ENCODE data around the gene TNP2. TPM values are rescaled to one million over a fixed set of nuclear protein-coding genes. Genes with fewer than 3 reads are reported as not detected.

The TNP2 gene
- total RNA-seq, 1 donor from 2014 or later, result not detected

DNA sequence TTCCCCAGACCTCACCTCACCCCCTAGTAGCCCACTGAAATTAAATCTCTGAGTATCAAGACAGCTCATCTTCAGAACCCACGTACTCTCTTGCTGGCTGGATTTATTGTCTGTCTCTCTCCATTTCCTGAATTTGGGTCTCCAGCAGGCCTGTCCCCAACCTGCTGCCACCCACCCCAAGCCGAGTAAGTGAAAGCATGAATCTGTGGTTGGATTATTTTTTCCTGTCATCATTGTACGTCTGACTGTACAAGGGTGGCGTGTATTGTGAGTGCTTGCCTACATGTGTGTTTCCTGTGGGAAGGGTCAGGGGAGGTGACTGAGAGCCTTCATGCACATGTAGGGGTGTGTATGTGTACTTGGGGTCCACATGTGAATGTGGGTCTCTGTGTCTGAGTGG lies 5.4 kb downstream of the TNP2 start:
- Histone ChIP-seq H3K36me3 (no peaks in the 10 kb centered on the region), H3K27me3 (no peaks in the 10 kb centered on the region), H3K4me3 (no peak overlapping the region), H3K9me3 (no peaks in the 10 kb centered on the region), H3K4me1 (peaks cover 9% of the 10 kb centered on the region), H3K27ac (no peak overlapping the region)
- TF ChIP-seq, protein P1, sequence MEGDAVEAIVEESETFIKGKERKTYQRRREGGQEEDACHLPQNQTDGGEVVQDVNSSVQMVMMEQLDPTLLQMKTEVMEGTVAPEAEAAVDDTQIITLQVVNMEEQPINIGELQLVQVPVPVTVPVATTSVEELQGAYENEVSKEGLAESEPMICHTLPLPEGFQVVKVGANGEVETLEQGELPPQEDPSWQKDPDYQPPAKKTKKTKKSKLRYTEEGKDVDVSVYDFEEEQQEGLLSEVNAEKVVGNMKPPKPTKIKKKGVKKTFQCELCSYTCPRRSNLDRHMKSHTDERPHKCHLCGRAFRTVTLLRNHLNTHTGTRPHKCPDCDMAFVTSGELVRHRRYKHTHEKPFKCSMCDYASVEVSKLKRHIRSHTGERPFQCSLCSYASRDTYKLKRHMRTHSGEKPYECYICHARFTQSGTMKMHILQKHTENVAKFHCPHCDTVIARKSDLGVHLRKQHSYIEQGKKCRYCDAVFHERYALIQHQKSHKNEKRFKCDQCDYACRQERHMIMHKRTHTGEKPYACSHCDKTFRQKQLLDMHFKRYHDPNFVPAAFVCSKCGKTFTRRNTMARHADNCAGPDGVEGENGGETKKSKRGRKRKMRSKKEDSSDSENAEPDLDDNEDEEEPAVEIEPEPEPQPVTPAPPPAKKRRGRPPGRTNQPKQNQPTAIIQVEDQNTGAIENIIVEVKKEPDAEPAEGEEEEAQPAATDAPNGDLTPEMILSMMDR (IDR thresholded peaks at IDR 0.05), result no peak
- intact Hi-C loops (cut with DNase I), result no loop called here
- ATAC-seq (no peak), DNase-seq (no peak)

DNA sequence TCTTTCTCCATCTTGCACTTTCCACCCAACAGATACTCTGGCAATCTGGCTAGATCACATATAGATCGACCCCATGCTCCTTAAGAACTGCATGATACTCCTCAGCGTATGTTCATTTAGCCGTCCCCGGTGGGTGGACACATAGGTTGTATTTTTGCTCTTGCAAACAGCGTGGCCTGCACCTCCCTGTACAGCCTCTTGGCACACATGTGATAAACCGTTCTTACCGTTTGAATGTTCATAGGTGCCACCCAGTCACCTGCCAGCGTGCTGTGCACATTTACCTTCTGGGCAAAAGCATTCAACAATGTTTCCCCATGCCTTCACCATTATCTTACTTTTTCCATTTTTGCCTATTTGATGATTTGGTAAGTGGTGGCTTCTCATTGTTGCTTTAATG lies 6.2 kb downstream of the TNP2 start:
- Histone ChIP-seq H3K27me3 (no peaks in the 10 kb centered on the region), H3K36me3 (no peaks in the 10 kb centered on the region), H3K4me1 (peaks cover 13% of the 10 kb centered on the region), H3K27ac (no peak overlapping the region), H3K9me3 (no peaks in the 10 kb centered on the region), H3K4me3 (no peak overlapping the region)
- ATAC-seq, result no peak
- intact Hi-C loops (cut with DNase I), result no loop called here
- DNase-seq, result no peak
- TF ChIP-seq, protein P1 (IDR thresholded peaks at IDR 0.05), result no peak

DNA sequence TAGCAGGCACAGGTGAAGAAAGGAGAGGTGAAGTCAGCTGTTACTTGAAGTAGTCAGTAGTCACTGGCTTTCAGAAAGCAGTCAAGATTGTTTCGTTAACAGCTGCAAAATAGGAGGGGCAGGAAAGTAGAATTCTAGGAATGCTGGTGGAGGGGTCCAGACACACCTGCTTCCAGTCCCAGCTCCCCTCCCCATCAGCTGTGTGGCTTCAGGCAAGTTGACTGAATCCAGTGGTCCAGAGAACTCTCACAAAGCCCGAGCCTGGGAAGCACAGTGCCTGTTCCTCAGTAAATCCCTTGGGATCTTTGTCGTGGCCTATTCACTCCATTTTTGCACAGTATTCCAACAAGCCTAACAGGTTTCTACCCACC lies 8.5 kb downstream of the TNP2 start:
- TF ChIP-seq, protein P1 (IDR thresholded peaks at IDR 0.05), result no peak
- DNase-seq (no peak), ATAC-seq (no peak)
- H3K36me3 ChIP-seq, result no peaks in the 10 kb centered on the region
- H3K4me1 ChIP-seq, result peaks cover 20% of the 10 kb centered on the region
- H3K27me3 ChIP-seq, result no peaks in the 10 kb centered on the region
- intact Hi-C loops (cut with DNase I), result no loop called here
- no peak overlapping the region for H3K27ac ChIP-seq
- H3K4me3 ChIP-seq, result no peak overlapping the region
- no peaks in the 10 kb centered on the region for H3K9me3 ChIP-seq

DNA sequence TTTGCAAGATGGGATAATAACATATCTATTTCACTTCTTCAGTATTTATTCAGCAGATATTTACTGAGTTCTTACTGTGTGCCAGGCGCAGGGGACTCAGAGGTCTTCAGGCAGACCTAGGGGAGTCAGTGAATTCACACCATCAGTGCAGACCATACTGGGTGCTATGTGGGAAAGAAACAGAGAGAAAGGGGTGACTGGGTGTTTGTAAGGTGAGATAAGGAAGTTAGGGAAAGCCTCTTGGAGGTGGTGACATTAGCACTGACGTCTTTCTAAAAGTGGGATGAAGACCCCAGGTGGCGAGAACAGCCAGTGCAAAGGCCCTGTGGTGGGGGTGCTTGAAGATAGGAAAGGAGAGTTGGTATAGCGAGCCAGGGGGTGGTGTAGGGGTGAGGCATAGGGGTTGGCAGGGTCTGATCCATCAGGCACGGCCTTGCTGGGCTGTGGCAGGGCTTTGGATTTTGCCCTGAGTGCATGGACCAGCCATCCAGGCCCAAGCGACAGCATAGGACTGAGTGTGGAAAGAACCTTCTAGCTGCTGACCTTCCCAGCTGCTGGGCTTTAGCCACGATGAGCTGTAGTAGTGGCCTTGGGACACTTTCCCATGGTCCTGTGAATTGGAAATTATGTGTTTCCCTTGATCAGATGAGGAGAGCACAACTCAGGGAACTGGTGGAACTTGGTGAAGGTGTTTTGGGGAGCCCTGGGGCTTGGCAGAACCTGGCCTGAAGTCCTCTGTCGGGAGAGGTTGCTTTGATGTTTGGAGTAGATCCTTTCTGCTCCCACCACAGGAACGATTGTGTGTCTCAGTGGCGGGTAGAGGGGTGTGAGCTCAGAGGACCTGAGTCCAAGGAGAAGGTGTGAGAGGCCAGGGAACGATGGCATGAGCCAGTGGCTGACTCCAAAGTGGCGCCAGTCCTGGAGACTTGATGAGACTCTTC lies 9.2 kb downstream of the TNP2 start:
- TF ChIP-seq, protein P1 (IDR thresholded peaks at IDR 0.05), result no peak
- Histone ChIP-seq H3K4me1 (peaks cover 20% of the 10 kb centered on the region), H3K9me3 (no peaks in the 10 kb centered on the region), H3K27me3 (no peaks in the 10 kb centered on the region), H3K36me3 (no peaks in the 10 kb centered on the region), H3K27ac (no peak overlapping the region), H3K4me3 (no peak overlapping the region)
- intact Hi-C loops (cut with DNase I), result no loop called here
- DNase-seq (no peak), ATAC-seq (no peak)

DNA sequence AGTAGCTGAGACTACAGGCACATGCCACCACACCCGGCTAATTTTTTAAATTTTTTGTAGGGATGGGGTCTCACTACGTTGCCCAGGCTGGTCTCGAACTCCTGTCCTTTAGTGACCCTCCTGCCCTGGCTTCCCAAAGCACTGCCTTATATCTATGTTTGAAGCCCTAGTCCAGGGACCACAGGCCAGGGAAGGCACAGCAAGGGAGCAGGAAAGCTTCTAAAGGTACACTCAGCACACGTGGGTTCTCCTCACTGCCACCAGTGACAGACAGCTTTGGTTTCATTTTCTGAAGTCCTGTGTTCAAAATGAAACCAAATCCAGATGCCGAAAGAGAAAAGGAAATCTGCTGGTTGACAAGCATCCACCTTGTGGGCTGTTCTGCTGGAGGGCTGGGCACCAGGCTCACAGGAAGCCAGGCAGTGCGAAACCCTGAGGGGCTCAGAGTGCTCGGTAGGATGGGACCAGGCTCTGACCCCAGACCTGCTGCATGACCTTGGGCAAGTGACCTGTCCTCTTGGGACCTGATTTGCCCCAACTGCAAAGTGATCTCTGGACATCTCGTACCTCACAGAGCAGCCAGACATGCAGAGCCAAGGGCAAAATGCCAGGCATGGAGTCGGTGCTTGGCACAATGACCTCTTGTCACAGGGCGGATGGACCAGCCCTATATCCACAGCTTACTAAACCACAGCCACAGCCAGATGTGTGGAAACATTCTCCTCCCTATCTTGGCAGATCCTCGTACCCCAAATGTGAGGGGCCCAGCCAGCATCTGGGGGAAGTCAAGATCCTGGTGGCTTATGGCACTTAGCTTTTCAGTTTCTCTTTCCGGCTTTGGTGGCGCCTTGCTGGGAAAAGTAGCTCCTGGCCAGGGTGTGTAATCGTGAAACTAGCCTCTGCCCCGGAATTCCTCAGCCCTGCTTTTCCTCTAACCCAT lies 10.3 kb downstream of the TNP2 start:
- Histone ChIP-seq H3K27me3 (no peaks in the 10 kb centered on the region), H3K4me3 (peak overlapping the region; percentile 26), H3K9me3 (no peaks in the 10 kb centered on the region), H3K27ac (peak overlapping the region; percentile 48), H3K36me3 (peaks cover 5% of the 10 kb centered on the region), H3K4me1 (peaks cover 27% of the 10 kb centered on the region)
- ATAC-seq (no peak), DNase-seq (no peak)
- TF ChIP-seq, protein P1 (IDR thresholded peaks at IDR 0.05), result no peak
- intact Hi-C loops (cut with DNase I), result no loop called here

All from upper lobe of right lung (tissue), 1 donor.